Uterus (tissue), 4 donors: Measurements from ENCODE around the gene PRSS22. TPM values are rescaled to one million over a fixed set of nuclear protein-coding genes. Genes with fewer than 3 reads are reported as not detected.

Source experiments
- DNase-seq, 2 donors: peaks; one replicate each; pipeline ENCODE4 v3.0.0-alpha.2; 2019 to 2020
- H3K27ac ChIP-seq, 2 donors: fragments of 200-600 bp; sonication (generic); 1 replicate in 1 of 2; 2 replicates in 1 of 2; pipeline ENCODE4 v1.5.1; 2016 to 2018
- H3K27me3 ChIP-seq, 2 donors: fragments of 200-600 bp; sonication (generic); one replicate each; pipeline ENCODE4 v1.5.1; 2018 to 2019; ENCODE audit warnings: control low read depth in 1 of 2
- H3K36me3 ChIP-seq, 2 donors: fragments of 200-600 bp; sonication (generic); one replicate each; pipeline ENCODE4 v1.5.1; 2019; ENCODE audit warnings: control low read depth in 1 of 2
- H3K4me1 ChIP-seq, 2 donors: fragments of 200-600 bp; sonication (generic); one replicate each; pipeline ENCODE4 v1.5.1; 2018 to 2019; ENCODE audit warnings: control low read depth in 1 of 2
- H3K4me3 ChIP-seq, 2 donors: fragments of 200-600 bp; sonication (generic); 1 replicate in 1 of 2; 2 replicates in 1 of 2; pipeline ENCODE4 v1.5.1; 2018 to 2019; ENCODE audit warnings: mild to moderate bottlenecking in 1 of 2
- H3K9me3 ChIP-seq, 2 donors: fragments of 200-600 bp; sonication (generic); one replicate each; pipeline ENCODE4 v1.5.1; 2019; ENCODE audit warnings: control low read depth in 1 of 2
- CTCF ChIP-seq, 4 experiments: fragments of 200-600 bp in 2 of 4; fragments of 450-650 bp in 2 of 4; sonication (generic) in 2 of 4; IDR thresholded peaks; one replicate each; pipeline ENCODE4 v1.5.1; 2016 to 2019; ENCODE audit warnings: antibody characterized with exemption in 4 of 4, mild to moderate bottlenecking in 2 of 4, moderate library complexity in 1 of 4
- POLR2A ChIP-seq, 2 donors: fragments of 450-650 bp; IDR thresholded peaks; one replicate each; pipeline ENCODE4 v1.6.1; 2016; ENCODE audit warnings: antibody characterized with exemption in 2 of 2, mild to moderate bottlenecking in 1 of 2, moderate library complexity in 1 of 2
- intact Hi-C: fragments of 100-400 bp; cut with DNase I; formaldehyde crosslinking; loops from one replicate; pipeline ENCODE4 v1.15.1; 2023; ENCODE audit warnings: low total_unique reads
- total RNA-seq, 4 donors: library from RNA; depleted of rRNA in 3 of 4; stranded (reverse); fragments of >200 nt in 3 of 4; gene quantifications; one replicate each; pipeline versions ENCODE4 v1.1.0 to v1.2.4, GENCODE V29; 2014 to 2023
- donor health status: DM: yes; HTN: yes; CAD: no.

The PRSS22 gene
- total RNA-seq, 4 donors from 2014 or later, result 0.46 to 2.4 TPM; not detected in 2

- H3K4me3 ChIP-seq, result no peak overlapping the region
- H3K27ac ChIP-seq, result no peak overlapping the region
- TF ChIP-seq POLR2A (IDR thresholded peaks at IDR 0.05), result no peak
- no peak for TF ChIP-seq CTCF (IDR thresholded peaks at IDR 0.05)
- no peaks in the 10 kb centered on the region for H3K9me3 ChIP-seq
- no peaks in the 10 kb centered on the region for H3K36me3 ChIP-seq
- DNase-seq, result no peak
- H3K27me3 ChIP-seq, result no peaks in the 10 kb centered on the region
- intact Hi-C loops, result no loop called here
- H3K4me1 ChIP-seq, result no peaks in the 10 kb centered on the region
Measured at GRCh38 chr16:2834968-2835367, 23.0 kb downstream of the PRSS22 start.

- intact Hi-C loops, result no loop called here
Measured at GRCh38 chr16:2833776-2834175, 24.2 kb downstream of the PRSS22 start.

GRCh38 chr16:2831203-2831602 is 26.8 kb downstream of the PRSS22 start:
- Histone ChIP-seq H3K9me3 (no peaks in the 10 kb centered on the region), H3K36me3 (no peaks in the 10 kb centered on the region), H3K4me3 (no peak overlapping the region), H3K27ac (no peak overlapping the region), H3K4me1 (no peaks in the 10 kb centered on the region), H3K27me3 (no peaks in the 10 kb centered on the region)
- no peak for TF ChIP-seq CTCF (IDR thresholded peaks at IDR 0.05)
- no peak for TF ChIP-seq POLR2A (IDR thresholded peaks at IDR 0.05)
- no peak for DNase-seq
- intact Hi-C loops, result no loop called here

More at GRCh38 chr16:2833776-2834175, 24.2 kb downstream of the PRSS22 start:
- no peak for DNase-seq
- no peaks in the 10 kb centered on the region for H3K36me3 ChIP-seq
- no peak overlapping the region for H3K27ac ChIP-seq
- no peak for TF ChIP-seq CTCF (IDR thresholded peaks at IDR 0.05)
- no peak for TF ChIP-seq POLR2A (IDR thresholded peaks at IDR 0.05)
- no peaks in the 10 kb centered on the region for H3K4me1 ChIP-seq
- H3K4me3 ChIP-seq, result no peak overlapping the region
- H3K27me3 ChIP-seq, result no peaks in the 10 kb centered on the region
- no peaks in the 10 kb centered on the region for H3K9me3 ChIP-seq

- H3K4me3 ChIP-seq, result no peak overlapping the region
- no peaks in the 10 kb centered on the region for H3K4me1 ChIP-seq
- no peaks in the 10 kb centered on the region for H3K9me3 ChIP-seq
- TF ChIP-seq CTCF (IDR thresholded peaks at IDR 0.05) (no peak), POLR2A (IDR thresholded peaks at IDR 0.05) (no peak)
- DNase-seq, result no peak
- intact Hi-C loops, result no loop called here
- no peaks in the 10 kb centered on the region for H3K27me3 ChIP-seq
- no peak overlapping the region for H3K27ac ChIP-seq
- no peaks in the 10 kb centered on the region for H3K36me3 ChIP-seq
Measured at GRCh38 chr16:2830355-2830695, 27.6 kb downstream of the PRSS22 start.

GRCh38 chr16:2829501-2830354 is 28.2 kb downstream of the PRSS22 start, which contains the start of gene ZG16B:
Gene ZG16B (plus strand): TSS chr16:2830303. CDS start chr16:2830442, 139 bp downstream.
- no peak within 1 kb of the TSS for H3K4me3 ChIP-seq
- intact Hi-C loops, result no loop called here
- H3K4me1 ChIP-seq, result no peaks in the 10 kb centered on the region
- TF ChIP-seq CTCF (IDR thresholded peaks at IDR 0.05) (no peak), POLR2A (IDR thresholded peaks at IDR 0.05) (no peak)
- H3K36me3 ChIP-seq, result no peaks in the 10 kb centered on the region
- DNase-seq, result no peak
- no peak within 1 kb of the TSS for H3K27ac ChIP-seq
- no peaks in the 10 kb centered on the region for H3K9me3 ChIP-seq
- H3K27me3 ChIP-seq, result no peaks in the 10 kb centered on the region
